Stimulated activated CD8-positive, alpha-beta memory T cell treated with anti-CD3 and anti-CD28 coated beads, Interleukin-15, amount 100 ng/mL, for 4 hours (primary cell): Measurements from ENCODE around the gene LGI4.
A peak's percentile ranks its signal among the peaks of the same experiment; 100 is the strongest.
"Not testable (repeated sequence)": the region's sequence is repeated elsewhere in the genome, so short reads cannot be mapped to it uniquely, and the experiment has no call there.

ENCODE experiments used
- DNase-seq, 2 donors: peaks; one replicate each; pipeline ENCODE4 v3.0.0-alpha.2; 2020; ENCODE audit warnings: low read depth in 2 of 2

LGI4 gene

DNA sequence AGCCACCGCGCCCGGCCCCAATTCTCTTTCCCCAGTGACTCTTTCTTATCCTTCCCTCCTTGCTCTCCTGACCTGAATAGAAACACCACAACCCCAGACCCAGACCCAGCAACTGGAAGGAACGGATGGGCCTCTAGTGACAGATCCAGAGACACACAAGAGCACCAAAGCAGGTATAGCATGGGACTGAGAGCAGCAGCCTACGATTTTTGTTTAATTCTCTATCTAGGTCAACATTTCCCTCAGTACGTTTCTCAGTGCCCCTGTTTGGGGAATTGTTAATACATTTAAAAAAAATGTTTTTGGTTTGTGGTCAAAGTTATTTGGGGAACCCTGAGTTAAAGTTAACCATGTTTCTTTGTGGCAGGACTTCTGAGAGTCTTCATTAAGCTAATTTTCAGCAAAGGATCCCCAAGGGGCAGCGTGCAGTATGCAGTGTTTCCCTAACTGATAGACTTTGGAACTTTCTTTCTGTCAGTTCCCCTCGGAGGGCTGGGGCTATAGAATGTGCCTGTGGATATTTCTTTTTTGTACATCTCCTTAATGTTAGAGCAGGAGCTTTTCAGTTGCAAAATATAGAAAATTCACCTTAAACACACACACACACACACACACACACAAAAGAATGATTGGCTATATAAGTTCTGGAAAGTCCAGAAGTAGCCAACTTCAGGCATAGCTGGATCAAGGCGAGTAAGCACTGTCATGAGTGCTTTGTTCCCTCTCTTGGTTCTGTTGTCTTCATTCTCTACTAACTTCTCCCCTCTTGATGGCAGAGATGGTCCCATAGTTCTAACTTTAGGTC is 26.0 kb upstream of the LGI4 start:
- DNase-seq: no peak

- DNase-seq: no peak
These were observed 24.7 kb upstream of the LGI4 start for GRCh38 chr19:35159606-35160005.

GRCh38 chr19:35157431-35157830 is 22.6 kb upstream of the LGI4 start:
- no peak for DNase-seq

- no peak for DNase-seq
These were observed 21.8 kb upstream of the LGI4 start for GRCh38 chr19:35156673-35157014.

- DNase-seq: no peak
These were observed 21.3 kb upstream of the LGI4 start for GRCh38 chr19:35155981-35156672.

GRCh38 chr19:35155441-35155840 is 20.6 kb upstream of the LGI4 start:
- no peak for DNase-seq

DNA sequence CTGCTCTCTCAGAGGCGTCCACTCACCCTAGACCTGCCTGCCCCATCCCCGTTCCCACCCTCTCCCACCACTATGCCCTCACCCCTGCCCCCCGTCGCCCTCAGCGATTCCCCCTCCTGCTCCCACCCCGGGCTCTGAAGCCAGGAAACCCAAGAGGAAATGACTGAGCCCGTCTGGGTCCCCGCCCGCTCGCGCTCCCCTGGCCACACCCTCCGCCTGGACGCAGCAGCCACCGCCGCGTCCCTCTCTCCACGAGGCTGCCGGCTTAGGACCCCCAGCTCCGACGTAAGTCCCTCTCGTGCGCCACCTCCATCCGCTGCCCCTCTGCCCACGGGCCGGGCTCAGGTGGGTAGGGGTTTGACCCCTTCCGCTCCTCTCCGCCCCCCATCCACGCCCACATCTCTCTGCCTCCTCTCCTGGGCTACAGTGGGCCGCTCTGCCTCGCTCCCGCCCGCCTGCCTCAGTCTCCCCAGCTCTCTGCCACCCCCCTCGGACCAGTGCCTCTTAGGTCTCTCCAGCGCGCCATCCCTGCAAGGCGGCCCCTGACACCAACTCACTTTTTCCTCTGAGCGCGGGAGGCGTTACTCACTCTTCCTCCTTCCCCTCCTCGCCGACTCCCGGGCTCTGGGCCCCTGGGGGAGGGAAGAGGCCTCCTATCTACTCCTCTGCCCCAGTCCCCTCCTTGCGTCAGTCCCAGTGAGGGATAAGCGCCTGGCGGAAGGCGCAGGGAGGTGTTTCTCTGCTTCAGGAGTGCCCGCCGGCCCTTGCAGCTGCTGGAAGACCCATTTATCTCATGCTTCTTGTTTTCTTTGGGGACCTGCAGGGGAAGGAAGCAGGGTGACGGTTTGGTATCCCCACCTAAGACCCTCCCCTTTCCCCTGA is 19.9 kb upstream of the LGI4 start, which contains the start of gene FXYD5:
TSS of gene FXYD5 (plus strand) at position 211 of the 882 bp plus-strand sequence. CDS start 816 bp downstream, outside the sequence.
- peak; percentile 66 to 79 for DNase-seq

GRCh38 chr19:35153701-35154524 is 19.1 kb upstream of the LGI4 start:
- DNase-seq: peak; percentile 51 to 52

- DNase-seq: not testable (repeated sequence)
These were observed 18.3 kb upstream of the LGI4 start for GRCh38 chr19:35153129-35153522.

DNA sequence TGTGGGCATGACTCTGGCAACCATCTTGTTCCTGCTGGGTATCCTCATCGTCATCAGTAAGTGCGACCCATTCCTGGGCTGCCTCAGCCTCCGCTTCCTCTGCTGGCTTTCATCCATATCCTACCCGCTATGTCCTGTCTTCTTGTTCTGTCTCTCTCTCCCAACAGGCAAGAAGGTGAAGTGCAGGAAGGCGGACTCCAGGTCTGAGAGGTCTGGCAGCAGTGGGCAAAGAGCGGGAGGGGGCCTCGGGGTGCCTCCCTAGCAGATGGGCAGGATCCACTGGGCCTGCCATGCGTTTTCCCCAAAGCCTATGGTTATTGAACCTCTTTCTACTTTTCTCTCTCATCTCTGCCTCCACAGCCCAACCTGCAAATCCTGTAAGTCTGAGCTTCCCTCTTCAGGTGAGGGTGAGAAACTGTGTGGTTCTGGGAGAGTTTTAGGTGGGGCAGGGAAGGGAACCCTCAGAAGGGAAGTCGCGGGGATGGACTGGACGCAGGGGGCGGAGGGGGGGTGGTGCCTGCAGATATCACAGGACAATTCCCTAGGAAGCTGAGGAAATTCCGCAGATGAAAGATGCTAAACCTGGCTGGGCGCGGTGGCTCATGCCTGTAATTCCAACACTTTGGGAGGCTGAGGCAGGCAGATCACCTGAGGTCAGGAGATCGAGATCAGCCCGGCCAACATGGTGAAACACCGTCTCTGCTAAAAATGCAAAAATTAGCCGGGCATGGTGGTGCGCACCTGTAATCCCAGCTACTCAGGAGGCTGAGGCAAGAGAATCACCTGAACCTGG is 16.6 kb upstream of the LGI4 start:
- DNase-seq: no peak

- no peak for DNase-seq
These were observed 15.6 kb upstream of the LGI4 start for GRCh38 chr19:35150445-35150844.

DNA sequence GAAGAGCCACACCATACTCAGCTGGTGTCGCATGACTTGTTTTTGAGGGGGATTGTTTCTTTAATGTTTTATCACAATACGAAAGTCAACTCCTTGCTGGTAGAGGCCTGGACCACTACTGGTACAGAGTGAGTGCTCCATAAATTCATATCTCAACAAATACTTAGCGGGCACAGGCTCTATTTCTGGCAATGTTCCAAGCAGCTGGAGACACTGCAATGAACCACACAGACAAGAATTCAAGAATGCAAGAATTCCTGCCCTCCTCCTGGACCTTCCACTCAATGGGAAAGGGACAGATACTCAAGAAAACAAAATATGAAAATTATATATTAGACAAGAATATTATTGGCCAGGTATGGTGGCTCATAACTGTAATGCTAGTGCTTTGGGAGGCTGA is 14.6 kb upstream of the LGI4 start:
- no peak for DNase-seq

DNA sequence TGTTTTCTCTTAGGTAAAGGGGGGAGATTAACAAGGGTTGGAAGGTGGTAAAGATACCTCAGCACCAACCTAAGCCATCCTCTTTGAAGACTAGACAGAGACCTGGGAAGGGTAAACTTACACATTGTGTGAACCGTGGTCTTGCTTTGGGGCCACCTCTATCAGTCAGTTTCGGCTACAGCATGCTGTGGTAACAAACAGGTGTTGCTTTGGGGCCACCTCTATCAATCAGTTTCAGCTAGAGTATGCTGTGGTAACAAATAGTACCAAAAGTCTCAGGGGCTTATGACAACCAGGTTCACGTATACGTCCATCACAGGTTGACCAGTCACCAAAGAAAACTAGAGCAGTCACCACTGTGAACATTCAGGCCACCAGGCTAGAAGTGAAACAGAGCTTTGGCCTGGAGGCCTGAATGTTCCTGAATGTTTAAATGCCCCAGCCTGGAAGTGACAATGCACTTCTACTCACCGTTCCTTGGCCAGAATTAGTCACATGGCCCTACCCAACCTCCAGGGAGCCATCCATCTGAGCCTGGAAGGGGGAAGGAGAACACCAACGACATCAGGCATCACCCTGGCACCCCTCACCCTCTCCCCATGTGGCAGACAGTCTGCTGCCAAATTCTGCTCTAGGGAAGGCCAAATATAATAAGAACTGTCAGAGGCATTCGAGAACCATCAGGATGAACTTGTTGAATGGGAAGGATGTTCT is 12.0 kb upstream of the LGI4 start:
- no peak for DNase-seq

DNA sequence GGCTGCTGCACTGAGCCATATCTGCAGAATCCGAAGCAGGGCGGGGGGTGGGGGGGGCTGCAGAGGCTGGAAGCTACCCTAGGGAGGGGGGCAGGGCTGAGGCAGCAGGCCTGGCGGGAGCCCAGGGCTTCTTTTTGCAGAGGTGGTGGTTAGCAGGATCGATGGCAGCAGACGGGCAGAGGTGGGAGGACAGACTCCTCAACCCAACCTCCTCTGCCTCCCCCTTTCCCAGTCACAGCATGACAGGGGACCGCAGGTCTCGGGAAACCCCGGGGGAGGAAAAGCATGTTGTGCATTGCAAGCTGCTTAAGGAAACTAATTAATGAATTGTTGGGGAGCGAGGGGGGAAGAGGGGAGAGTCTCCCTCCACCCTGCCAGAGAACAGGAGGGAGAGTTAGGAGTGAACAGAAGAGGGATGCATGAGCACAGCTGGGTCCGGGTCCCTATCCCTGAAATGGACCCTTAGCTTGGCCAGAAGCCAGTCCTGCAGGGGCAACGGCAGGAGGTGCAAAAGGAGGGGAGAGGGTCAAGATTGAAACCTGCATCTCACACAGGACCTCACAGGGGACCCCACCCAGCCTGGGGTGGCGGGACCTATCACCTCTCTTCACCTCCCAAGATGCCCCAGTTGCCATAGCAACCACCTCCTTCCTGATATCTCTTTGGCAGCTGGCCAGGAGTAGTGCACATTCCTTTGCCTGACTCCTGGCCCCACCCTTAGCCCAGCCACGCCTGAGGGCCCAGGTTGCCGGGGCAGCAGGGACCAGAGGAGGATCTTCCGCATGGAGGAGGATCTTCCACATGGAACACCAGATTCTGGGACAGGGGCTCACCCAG is 10.0 kb upstream of the LGI4 start:
- no peak for DNase-seq

GRCh38 chr19:35144259-35144599 is 9.4 kb upstream of the LGI4 start:
- no peak for DNase-seq

DNA sequence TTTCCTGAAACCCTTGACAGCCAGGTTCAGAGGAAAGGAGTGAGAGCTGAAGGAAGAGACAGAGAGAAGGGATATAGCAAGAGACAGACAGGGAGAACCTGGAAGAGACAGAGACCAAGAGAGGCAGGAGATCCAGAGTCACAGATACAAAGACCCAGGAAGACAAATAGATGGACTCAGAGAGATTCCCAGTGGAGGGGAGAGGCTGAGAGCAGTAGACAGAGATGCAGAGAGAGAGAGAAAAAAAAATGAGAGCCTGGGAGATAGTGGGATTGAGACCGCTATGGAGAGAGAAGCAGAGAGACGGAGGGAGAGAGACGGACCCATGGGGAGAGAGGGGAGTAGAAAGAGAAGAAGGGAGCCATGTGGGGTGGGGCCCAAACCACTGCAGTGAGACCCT is 9.0 kb upstream of the LGI4 start:
- DNase-seq: no peak

DNA sequence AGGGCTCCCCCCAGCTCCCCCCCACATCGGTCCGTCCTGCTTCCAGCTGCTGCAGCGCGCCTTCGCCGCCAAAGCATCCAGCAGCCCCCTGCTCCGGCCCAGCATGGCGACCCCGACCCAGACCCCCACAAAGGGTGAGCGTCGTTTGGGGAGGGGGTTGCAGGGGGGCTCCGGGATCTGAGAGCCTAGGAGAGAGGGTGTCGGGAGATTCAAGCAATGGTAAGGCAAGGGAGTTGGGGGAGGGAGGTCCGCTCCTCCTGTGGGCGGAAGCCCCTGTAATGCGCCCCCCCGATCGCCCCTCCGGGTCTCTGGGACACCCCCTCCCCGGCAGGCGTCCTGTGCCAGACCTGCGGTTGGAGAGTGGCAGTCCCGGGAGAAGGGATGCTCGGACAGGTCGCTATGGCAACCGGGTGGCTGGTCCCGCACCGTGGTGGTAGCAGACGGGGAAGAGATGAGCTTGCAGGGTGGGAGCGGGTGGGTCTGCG is 8.4 kb upstream of the LGI4 start, which contains the start of gene FXYD7:
TSS of gene FXYD7 (plus strand) at position 25 of the 485 bp plus-strand sequence. CDS start at position 104, 79 bp downstream.
- no peak for DNase-seq

DNA sequence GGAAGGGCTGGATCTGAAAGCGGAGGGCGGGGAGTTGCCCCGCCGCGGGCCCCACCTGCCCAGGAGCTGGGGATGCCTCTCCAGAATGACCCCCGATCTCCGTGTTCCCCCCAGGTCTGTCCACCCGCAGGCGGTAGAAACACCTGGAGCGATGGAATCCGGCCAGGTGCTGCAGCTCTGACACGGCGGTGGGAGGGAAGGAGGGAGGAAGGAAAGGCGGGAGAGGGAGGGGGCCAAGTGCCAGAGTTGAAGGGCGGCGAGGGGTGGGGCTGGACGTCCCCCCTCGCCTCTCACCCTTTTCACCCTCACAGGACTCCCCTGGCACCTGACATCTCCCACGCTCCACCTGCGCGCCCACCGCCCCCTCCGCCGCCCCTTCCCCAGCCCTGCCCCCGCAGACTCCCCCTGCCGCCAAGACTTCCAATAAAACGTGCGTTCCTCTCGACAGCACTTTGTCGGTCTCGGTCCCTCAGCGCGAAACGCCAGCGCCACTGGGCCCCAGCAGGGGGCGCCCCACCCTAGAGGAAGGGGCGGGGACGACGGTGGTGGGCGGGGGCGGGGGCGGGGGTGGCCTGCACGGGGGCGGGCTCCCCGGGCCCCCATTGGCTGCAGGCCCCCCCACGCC is 7.9 kb upstream of the LGI4 start:
- DNase-seq: peak in 1 of 2 donors; percentile 38
